NCI-H1105 treated with DMSO at 0.1 percent for 48 hours (cell line): ENCODE results near the gene EIF2AK2.

Experiments used
- DNase-seq: peaks from one replicate; lab custom pipeline; 2025; lab: John Stamatoyannopoulos, UW

The EIF2AK2 gene

GRCh38 chr2:37098416-37099118 lies 58.2 kb downstream of the EIF2AK2 start:
- DNase-seq, result no peak

- no peak for DNase-seq
Observed at GRCh38 chr2:37096568-37096967, 60.2 kb downstream of the EIF2AK2 start.

GRCh38 chr2:37091873-37092272 lies 64.9 kb downstream of the EIF2AK2 start:
- DNase-seq, result no peak

- no peak for DNase-seq
Observed at GRCh38 chr2:37090019-37090477, 66.7 kb downstream of the EIF2AK2 start.

GRCh38 chr2:37085731-37086147 lies 71.0 kb downstream of the EIF2AK2 start:
- no peak for DNase-seq

GRCh38 chr2:37084797-37085196 lies 72.0 kb downstream of the EIF2AK2 start:
- no peak for DNase-seq

- peak; percentile 96 for DNase-seq
Observed at GRCh38 chr2:37083873-37084794, 72.6 kb downstream of the EIF2AK2 start, which contains the start of the genes GPATCH11 and HEATR5B. Gene GPATCH11 (plus strand): TSS chr2:37084518. CDS start chr2:37088382, 3,864 bp downstream. Gene HEATR5B (minus strand): TSS chr2:37084372. CDS start chr2:37083414, 958 bp downstream.

- DNase-seq, result no peak
Observed at GRCh38 chr2:37080689-37081088, 76.1 kb downstream of the EIF2AK2 start.

- no peak for DNase-seq
Observed at GRCh38 chr2:37080266-37080665, 76.5 kb downstream of the EIF2AK2 start.

GRCh38 chr2:37070931-37071330 lies 85.8 kb downstream of the EIF2AK2 start:
- DNase-seq, result no peak

- no peak for DNase-seq
Observed at GRCh38 chr2:37068686-37069085, 88.1 kb downstream of the EIF2AK2 start.

GRCh38 chr2:37061776-37062175 lies 95.0 kb downstream of the EIF2AK2 start:
- no peak for DNase-seq

- DNase-seq, result no peak
Observed at GRCh38 chr2:37061013-37061711, 95.6 kb downstream of the EIF2AK2 start.

GRCh38 chr2:37060446-37060845 lies 96.3 kb downstream of the EIF2AK2 start:
- no peak for DNase-seq

GRCh38 chr2:37059841-37060240 lies 96.9 kb downstream of the EIF2AK2 start:
- DNase-seq, result no peak

GRCh38 chr2:37052600-37053332 lies 104.0 kb downstream of the EIF2AK2 start:
- DNase-seq, result no peak
